Right atrium auricular region (tissue), 2 donors: ENCODE data around the gene GRIP1. TPM values are rescaled to one million over a fixed set of nuclear protein-coding genes. Genes with fewer than 3 reads are reported as not detected.
A peak's percentile ranks its signal among the peaks of the same experiment; 100 is the strongest.

Experiments
- DNase-seq: peaks from one replicate; pipeline ENCODE4 v3.0.0-alpha.2; 2019; ENCODE audit warnings: low spot score
- H3K27ac ChIP-seq, 2 donors: fragments of 200-600 bp; sonication (generic); 1 replicate in 1 of 2; 2 replicates in 1 of 2; pipeline ENCODE4 v1.5.1; 2016 to 2019
- H3K27me3 ChIP-seq, 2 donors: fragments of 200-600 bp; sonication (generic); one replicate each; pipeline versions ENCODE4 v1.5.1 to v1.6.0; 2017 to 2019
- H3K36me3 ChIP-seq: fragments of 200-600 bp; sonication (generic); one replicate; pipeline ENCODE4 v1.5.1; 2016
- H3K4me1 ChIP-seq, 2 donors: fragments of 200-600 bp; sonication (generic); one replicate each; pipeline versions ENCODE4 v1.5.1 to v1.6.0; 2017 to 2019
- H3K4me3 ChIP-seq, 2 donors: fragments of 200-600 bp; sonication (generic); 1 replicate in 1 of 2; 2 replicates in 1 of 2; pipeline ENCODE4 v1.5.1; 2017 to 2019; ENCODE audit warnings: mild to moderate bottlenecking in 1 of 2, moderate library complexity in 1 of 2
- H3K9me3 ChIP-seq, 2 donors: fragments of 200-600 bp; sonication (generic); one replicate each; pipeline ENCODE4 v1.5.1; 2019
- CTCF ChIP-seq, 2 donors: fragments of 200-600 bp; sonication (generic); IDR thresholded peaks; one replicate each; pipeline ENCODE4 v1.5.1; 2019; ENCODE audit warnings: antibody characterized with exemption in 2 of 2
- total RNA-seq, 2 donors: library from RNA; depleted of rRNA; stranded (reverse); fragments of >200 nt; gene quantifications; one replicate each; pipeline ENCODE4 v1.1.0, GENCODE V29; 2016

GRIP1 gene
- total RNA-seq, 2 donors from 2014 or later: 5.3 to 12.6 TPM

GRCh38 chr12:66688846-66689439 is 10.1 kb upstream of the GRIP1 start:
- H3K4me3 ChIP-seq: no peak overlapping the region
- peaks cover 0 to 7% of the 10 kb centered on the region in 2 donors for H3K4me1 ChIP-seq
- no peaks in the 10 kb centered on the region for H3K27me3 ChIP-seq
- no peaks in the 10 kb centered on the region for H3K9me3 ChIP-seq
- DNase-seq: no peak
- TF ChIP-seq CTCF (IDR thresholded peaks at IDR 0.05): peak; percentile 13 to 69
- H3K36me3 ChIP-seq: no peaks in the 10 kb centered on the region
- H3K27ac ChIP-seq: no peak overlapping the region

GRCh38 chr12:66684222-66684621 is 5.3 kb upstream of the GRIP1 start:
- no peak for TF ChIP-seq CTCF (IDR thresholded peaks at IDR 0.05)
- no peak for DNase-seq

GRCh38 chr12:66683822-66684221 is 4.9 kb upstream of the GRIP1 start:
- Histone ChIP-seq H3K4me3 (no peak overlapping the region), H3K36me3 (no peaks in the 10 kb centered on the region), H3K27ac (no peak overlapping the region), H3K4me1 (peaks cover 0 to 2% of the 10 kb centered on the region in 2 donors), H3K9me3 (no peaks in the 10 kb centered on the region), H3K27me3 (no peaks in the 10 kb centered on the region)
- no peak for TF ChIP-seq CTCF (IDR thresholded peaks at IDR 0.05)
- DNase-seq: no peak

More at GRCh38 chr12:66684222-66684621, 5.3 kb upstream of the GRIP1 start:
- H3K36me3 ChIP-seq: no peaks in the 10 kb centered on the region
- H3K4me3 ChIP-seq: no peak overlapping the region
- H3K27ac ChIP-seq: no peak overlapping the region
- no peaks in the 10 kb centered on the region for H3K9me3 ChIP-seq
- H3K27me3 ChIP-seq: no peaks in the 10 kb centered on the region
- no peaks in the 10 kb centered on the region for H3K4me1 ChIP-seq

- no peak for DNase-seq
- Histone ChIP-seq H3K4me1 (peaks cover 0 to 7% of the 10 kb centered on the region in 2 donors), H3K27me3 (no peaks in the 10 kb centered on the region), H3K4me3 (no peak overlapping the region), H3K9me3 (no peaks in the 10 kb centered on the region), H3K36me3 (no peaks in the 10 kb centered on the region), H3K27ac (no peak overlapping the region)
- no peak for TF ChIP-seq CTCF (IDR thresholded peaks at IDR 0.05)
These were observed 4.2 kb upstream of the GRIP1 start for GRCh38 chr12:66683073-66683472.

- H3K4me3 ChIP-seq: peak overlapping the region; percentile 5 to 26
- no peak for TF ChIP-seq CTCF (IDR thresholded peaks at IDR 0.05)
- H3K27me3 ChIP-seq: no peaks in the 10 kb centered on the region
- no peaks in the 10 kb centered on the region for H3K36me3 ChIP-seq
- peaks cover 0 to 7% of the 10 kb centered on the region in 2 donors for H3K4me1 ChIP-seq
- no peak overlapping the region for H3K27ac ChIP-seq
- no peak for DNase-seq
- H3K9me3 ChIP-seq: no peaks in the 10 kb centered on the region
These were observed 697 bp upstream of the GRIP1 start for GRCh38 chr12:66679461-66680084.
